HG03432 (cell line): ENCODE data around the gene LOXHD1.

Experiments
- ATAC-seq: cut with Tn5 transposase; IDR thresholded peaks from one replicate; pipeline ENCODE4 v1.9.1; 2021; ENCODE audit warnings: mild to moderate bottlenecking, moderate library complexity; ENCODE audit not compliant: unreplicated experiment

LOXHD1 gene

GRCh38 chr18:46676182-46676835, 19.3 kb upstream of the LOXHD1 start:
- ATAC-seq, result no peak

DNA sequence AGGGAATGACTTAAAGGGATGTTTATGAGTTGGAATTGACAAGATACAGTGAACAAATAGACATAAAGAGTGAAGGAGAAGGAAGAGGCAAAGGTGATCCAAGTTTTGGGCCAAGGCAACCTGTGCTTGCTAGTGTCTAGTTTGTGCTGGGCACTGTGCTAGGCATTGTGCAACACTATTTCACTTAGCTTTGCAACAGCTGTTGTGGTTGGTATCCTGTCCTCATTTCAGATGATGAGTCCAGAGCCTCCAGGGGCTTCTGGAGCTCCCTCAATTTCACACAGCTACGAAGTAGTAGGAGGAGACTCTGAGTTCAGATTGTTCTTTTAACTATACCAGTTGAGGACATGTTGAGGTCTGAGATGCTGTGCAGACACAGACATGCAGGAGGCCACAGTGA, 18.1 kb upstream of the LOXHD1 start:
- ATAC-seq, result no peak

DNA sequence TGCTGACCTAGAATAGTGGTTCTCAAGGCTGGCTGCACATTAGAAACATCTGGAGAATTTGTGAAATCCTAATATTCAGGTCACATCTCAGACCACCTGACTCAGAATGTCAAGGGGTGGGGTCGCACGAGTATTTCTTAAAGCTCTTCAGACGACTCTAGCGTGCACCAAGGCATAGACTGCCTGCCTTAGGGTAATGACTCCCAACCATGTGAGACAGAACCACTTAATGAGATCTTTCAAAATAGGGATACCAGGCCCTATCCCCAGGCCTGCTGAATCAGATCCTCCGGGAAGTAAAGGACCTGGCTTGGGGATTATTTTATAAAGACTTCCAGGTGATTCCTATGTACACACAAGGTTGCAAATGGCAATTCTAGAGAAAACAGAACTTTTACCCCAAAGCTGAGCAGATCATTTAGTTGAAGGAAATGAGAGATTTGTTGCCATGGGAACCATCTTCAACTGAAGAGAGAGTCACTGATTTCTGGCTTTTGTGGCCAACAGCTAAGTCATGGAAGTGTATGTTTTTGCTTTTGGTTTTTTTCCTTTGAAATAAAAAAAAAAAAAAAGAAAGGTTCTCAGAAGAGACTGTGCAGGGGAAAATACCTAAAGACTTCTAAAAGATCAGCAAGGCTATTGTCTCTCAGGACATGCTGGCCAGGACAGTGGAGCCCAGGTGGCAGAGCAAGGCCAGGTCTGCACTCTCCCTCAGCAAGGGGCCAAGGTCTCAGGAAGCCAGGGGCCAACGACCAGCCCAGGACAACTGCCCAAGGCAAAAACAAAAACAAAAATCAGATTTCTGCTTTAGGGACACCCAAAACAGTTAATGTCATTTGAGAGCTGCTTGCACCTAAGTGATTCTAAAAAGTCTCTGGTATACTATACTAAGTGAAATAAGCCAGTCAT, 15.3 kb upstream of the LOXHD1 start:
- ATAC-seq, result no peak

GRCh38 chr18:46668694-46669093, 11.7 kb upstream of the LOXHD1 start:
- no peak for ATAC-seq

- ATAC-seq, result no peak
Measured at GRCh38 chr18:46668135-46668534, 11.1 kb upstream of the LOXHD1 start.

GRCh38 chr18:46663539-46663938, 6.5 kb upstream of the LOXHD1 start:
- no peak for ATAC-seq

DNA sequence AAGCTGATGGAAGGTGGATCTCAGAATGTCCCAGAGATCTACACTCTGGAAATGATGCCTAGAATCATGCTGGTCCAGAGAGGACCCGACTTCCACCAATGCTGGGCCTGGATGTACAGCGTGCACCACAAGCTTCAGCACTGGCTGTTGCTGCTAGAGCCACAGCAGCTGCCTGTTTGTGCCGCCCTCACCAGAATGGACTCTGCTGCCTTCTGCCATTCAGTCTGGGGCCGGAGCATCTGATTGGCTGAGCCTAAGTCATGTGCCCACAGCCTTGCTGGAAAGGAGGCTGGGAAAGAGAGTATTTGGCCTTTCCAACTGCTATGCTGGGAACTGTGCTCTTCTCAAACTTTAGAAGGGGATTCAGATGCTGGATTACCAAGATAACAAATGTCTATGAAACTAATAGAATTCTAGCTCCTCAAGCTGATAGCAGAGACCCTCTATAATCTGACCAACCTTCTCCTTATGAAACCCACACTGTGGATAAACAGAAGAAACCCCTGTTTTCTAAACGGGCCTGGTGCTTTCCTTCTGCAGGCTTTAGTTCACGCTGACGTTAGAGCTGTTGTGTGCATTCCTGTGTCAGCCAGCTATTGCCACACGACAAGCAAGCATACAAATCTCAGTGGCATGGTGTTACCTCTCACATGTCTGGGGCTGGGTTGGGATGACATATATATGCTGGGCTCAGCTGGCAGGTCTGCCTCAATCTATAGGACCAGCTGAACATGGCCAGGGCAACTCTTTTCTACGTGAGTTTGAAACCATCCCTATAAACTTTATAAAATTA, 4.1 kb upstream of the LOXHD1 start:
- ATAC-seq, result no peak

GRCh38 chr18:46659484-46659883, 2.5 kb upstream of the LOXHD1 start:
- ATAC-seq, result no peak

GRCh38 chr18:46656326-46657114, 500 bp downstream of the LOXHD1 start:
- no peak for ATAC-seq

GRCh38 chr18:46652372-46652771, 4.6 kb downstream of the LOXHD1 start:
- no peak for ATAC-seq

DNA sequence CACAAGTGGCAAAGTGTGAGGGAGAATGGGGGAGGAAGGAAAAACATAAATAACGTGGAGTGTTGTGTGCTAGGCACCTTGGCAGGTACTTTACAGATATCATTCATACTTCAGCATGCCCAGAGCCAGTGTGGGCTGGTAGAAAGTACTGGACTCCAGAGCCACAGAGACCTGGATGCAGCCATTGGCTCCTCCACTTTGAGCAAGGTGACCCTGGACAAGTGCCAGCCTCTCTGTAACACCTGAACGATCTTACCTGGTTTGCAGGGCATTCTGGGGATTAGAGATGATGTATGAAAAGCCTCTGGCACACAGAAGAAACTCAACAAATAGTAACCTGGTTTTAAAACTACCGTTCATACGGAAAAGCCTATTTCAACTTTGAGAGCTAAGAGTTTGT, 6.3 kb downstream of the LOXHD1 start:
- no peak for ATAC-seq

DNA sequence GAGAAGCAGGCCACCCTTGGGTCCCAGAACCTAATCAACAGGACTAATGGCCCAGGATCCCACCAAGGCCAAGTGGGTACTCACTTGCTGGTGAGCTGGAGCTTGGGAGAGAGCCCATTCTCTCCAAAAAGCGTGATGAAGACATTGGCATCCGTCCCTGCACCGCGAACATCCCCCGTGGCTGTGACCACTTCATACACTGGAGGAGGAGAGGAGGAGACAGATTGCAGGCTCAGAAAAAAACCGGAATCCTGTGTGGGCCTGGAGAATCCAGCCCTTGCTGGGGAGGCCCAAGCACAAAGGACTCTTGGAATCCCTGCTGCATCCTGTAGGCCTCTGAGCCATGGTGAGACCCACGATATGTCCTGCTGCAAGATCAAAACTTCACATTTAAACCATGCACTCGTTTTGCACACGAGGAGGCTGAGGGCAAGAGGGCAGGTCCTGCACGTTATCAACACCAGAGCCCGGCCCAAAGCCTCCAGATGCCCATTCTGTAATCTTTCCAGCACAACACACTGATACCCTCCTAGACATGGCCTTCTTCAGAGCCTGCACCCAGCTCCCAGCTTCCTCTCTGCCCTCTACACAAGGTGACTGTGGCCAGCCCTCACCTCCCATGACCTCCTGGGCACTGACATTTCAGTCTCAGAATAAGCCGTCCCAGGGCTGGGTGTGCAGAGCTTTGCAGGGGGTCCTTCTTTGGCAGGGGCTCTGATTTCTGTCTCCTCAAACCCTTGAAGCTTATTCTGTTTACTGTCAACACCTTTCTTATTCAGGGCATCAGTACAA, 7.8 kb downstream of the LOXHD1 start:
- ATAC-seq, result no peak

DNA sequence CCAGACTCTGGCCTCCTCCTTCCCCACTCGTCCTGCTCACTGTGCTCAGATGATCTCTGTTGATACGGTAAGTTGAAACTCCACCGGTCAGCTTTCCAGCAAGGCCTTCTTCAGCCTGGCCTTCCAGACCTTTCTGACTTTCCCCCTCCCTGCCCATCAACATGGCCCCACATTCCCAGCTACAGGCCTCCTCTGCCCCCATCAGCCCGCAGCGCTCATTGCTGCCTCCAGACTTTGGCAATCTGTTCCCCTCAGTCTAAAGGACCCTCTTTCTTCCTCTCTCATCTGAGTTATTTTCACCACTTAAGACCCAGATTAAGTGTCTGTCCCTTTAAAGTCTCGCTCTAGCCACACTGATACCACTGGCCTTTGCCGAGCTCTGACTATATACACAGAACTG, 10.6 kb downstream of the LOXHD1 start:
- no peak for ATAC-seq

- ATAC-seq, result no peak
Measured at GRCh38 chr18:46642561-46642960, 14.5 kb downstream of the LOXHD1 start.

DNA sequence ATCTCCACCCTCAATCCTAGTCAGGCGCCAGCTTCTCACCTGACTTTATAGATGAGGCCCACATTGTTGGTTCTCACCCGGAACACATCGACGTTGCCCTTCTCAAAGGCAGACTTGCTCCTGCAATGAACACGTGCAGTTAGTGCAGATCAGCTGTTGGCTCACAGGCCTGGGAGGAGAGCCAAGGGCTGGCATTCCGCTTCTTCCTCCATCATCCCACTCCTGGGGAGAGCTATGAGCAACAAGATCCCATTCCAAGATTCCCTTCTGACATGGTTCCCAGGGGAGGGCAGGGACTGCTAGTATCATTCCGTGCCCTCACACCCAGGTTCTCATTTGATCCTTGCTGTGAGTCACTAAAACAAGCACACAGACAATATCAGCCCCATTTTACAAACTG, 15.1 kb downstream of the LOXHD1 start:
- ATAC-seq, result no peak

DNA sequence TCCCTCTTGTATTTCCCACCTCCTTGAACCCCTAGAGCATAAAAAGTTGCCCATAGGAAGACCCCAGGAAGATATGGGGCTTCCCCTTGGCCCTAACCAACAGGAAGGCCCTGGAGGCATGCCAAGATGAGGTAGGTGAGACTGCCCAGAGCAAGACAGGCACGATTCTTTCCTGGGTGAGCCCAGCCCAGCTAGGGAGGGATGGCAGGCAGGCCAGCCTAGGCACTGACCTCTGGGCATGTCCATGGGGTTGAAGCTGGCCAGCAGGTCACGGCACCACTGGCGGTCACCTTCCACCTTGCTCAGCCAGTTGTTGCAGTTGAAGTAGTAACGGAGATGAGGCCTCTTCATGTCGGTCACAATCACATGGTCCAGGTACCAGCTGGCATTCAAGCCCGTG, 17.6 kb downstream of the LOXHD1 start:
- ATAC-seq, result no peak

DNA sequence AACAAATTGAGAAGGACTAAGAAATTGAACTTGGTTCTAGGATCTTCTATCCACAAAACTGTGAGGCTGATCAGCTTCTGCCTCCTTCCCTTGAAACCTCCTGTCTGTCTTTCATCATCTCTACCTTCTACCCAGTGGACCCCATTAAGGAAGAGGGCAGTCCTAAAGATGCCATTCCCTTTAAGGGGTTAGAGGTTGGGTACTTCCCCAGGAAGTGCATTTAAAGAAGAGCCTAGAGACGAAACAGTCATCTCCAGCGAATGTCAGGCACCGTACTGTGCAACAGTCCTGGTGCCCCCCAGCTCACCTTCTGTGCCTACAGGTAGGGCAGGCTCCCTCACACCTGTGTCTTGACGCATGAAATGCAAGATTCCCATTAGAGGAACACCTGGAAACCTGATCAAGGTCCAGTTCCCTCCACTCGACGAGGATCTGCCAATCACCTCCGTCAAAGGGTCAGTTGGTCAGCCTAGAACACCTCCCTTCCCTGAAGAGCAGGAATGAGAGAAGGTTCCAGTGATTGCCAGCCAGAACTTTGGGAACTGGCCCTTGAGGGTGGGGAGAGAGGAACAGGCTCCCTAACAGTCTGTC, 20.9 kb downstream of the LOXHD1 start:
- ATAC-seq, result no peak

DNA sequence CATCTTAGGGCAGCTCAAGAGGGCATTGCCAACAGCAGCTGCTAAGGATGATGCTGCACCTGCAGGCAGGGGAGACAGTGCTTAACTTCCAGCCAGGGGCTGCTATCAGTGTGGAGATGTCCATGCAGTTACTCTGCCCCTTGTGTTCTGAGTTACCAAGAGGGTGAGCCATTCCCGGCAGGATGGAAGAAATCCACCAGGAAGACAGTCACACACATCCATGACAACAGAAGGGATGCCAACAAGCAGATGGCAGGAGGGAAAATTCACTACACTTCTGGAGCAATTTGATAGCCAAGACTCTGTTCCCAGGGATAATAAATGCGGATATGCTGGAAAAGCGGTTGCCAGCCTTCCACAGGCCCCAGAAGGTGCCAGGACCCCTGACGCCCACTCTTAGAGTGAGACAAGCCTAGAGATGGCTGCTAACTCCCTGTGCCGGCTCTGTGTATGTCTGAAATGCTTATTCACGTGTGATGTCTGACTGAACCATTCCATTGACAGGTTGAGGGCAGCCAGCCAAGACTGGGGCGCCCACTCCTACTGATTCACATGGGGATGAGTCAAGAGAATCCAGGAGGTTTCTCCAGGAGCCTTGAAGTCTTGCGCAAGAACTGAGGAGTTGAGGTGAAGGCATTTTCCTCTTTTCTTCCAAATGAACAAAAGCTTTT, 24.5 kb downstream of the LOXHD1 start:
- no peak for ATAC-seq

- no peak for ATAC-seq
Measured at GRCh38 chr18:46630991-46631390, 26.0 kb downstream of the LOXHD1 start.
